NCI-H526 (cell line): ENCODE data around the gene SLC22A6.
"Not testable (repeated sequence)": the region's sequence is repeated elsewhere in the genome, so short reads cannot be mapped to it uniquely, and the experiment has no call there.

Experiments used
- DNase-seq, 2 experiments: peaks; one replicate each; lab custom pipeline; 2025; lab: John Stamatoyannopoulos, UW

SLC22A6 gene

GRCh38 chr11:62985041-62985750 is 429 bp upstream of the SLC22A6 start:
- DNase-seq = peak in 1 of 2 experiments; percentile 50

DNA sequence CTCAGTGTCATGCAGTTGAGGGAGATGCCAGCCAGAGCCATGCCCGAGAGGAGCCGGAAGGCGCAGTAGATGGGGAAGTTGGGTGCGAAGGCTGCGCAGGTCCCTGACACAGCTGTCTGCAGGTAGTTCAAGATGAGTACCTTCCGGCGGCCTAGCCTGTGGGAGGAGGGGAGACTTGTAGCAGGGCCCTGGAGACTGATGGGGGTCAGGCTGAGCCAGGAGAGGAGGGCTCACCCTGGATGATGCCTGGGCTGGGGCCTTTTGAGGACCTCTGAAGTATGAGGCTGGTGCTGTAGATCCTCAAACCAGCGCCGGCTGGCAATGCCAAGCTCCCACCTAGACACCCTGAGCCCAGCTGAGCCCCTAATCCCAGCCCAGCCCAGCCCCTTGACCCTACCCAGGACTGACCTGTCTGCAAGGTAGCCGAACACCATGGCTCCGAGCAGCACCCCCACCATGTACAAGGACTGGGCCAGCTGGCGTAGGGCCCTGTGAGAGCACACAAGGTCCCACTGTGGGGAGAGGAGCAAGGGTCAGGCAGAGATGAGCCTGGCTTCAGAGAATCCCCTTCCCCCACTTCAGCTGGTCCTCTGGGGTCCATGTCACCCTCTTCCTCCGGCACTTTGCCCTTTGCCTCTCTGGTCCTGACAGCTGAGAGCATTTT is 1.1 kb downstream of the SLC22A6 start:
- DNase-seq = no peak

- peak in 1 of 2 experiments; percentile 22 for DNase-seq
These were observed 3.0 kb downstream of the SLC22A6 start for GRCh38 chr11:62981743-62982142.

DNA sequence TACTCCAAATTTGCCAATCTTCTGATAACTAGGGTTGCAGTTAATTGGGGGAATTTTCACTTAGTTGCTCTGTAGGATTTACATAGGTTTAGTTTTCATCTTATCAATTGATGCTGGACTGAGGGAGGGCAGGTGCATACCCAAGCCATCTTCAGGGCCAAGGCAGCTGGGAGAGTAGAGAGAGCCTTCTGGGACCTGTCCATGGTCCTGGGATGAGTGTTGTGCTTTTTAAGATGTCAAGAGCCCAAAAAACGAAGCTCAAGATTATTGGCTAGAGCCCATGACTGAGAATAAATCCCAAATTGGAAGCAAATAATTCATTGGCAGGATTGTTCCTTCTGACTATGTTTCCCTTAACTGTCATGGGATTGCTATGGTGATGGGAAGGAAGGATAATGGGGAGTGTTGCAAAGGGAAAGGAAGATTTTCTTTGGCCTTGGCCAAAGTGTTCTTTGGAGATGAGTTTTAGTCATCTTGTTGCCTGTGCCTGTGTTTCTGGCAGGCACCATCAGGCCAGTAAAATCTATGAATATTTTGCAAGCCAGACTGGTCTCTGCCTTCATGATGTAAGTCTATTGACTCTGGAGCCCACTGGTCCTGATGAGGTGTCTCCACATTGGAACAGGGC is 4.5 kb downstream of the SLC22A6 start:
- no peak for DNase-seq

DNA sequence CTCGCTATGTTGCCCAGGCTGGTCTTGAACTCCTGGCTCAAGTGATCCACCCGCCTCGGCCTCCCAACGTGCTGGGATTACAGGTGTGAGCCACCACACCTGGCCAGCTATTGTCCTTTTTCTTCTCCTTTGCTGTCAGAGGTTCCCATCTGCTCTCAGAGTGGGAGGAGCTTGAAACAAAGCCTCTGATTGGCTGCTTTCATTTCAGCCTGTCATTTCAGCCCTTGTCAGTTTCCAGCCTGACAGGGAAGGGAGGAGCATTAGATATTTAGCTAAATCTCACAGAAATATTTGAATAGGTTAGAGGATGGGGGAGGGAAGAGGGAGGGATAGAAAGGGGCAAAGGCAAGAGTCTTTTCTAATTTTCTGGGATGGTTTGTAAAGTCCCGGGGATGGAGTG is 8.7 kb downstream of the SLC22A6 start:
- no peak for DNase-seq

DNA sequence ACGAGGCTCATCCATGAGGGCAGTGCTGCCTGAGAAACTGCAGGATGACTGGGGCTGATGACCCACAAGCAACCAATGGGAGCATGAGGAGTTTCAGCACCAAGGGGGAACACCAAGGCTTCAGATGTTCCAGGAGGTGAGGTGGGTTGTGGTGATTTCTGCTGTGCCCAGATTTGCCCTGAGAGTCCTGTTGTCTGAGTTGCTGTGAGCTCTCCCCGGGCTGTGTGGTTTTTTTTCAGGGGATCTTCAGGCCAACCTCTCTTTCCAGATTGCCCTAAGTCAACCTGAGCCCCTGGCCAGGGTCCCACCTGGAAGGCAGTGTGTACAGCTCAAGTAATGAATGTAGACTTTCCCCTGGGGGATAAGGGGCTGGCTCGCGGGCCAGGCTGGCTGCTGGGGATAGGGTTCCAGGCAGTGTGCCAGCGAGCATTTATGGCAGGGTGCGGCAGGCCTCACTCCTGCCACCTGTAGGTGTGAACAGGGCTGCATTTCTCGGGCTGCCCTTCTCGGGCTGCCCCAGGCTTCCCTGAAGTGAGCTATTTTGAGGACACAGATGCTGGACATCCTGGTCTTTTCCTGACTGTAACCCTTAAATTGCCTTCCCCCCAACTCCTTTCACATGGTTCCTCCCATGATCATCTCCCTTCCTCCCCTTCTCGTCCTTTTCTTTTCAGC is 9.8 kb downstream of the SLC22A6 start:
- DNase-seq = peak; percentile 41 to 85

- no peak for DNase-seq
These were observed 19.2 kb downstream of the SLC22A6 start for GRCh38 chr11:62965574-62965973.

DNA sequence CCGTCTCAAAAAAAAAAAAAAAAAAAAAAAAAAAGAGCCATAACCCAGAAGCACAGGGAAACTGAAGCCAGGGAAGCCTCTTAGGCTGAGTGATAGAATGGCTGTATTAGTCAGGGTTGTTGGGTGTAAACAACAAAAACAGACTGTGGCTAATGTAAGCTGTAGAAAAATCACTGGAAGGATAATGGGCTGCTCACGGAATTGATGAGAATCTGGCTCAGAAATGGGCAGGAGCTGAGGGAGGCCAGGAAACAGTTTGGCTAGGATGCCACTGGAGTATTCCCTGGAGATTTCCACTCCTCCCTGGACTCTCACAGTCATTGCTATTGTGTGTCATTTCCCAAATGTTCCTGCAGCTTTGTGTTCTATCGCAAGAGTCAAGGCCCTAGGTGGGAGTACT is 22.4 kb downstream of the SLC22A6 start:
- DNase-seq = peak in 1 of 2 experiments; percentile 25

DNA sequence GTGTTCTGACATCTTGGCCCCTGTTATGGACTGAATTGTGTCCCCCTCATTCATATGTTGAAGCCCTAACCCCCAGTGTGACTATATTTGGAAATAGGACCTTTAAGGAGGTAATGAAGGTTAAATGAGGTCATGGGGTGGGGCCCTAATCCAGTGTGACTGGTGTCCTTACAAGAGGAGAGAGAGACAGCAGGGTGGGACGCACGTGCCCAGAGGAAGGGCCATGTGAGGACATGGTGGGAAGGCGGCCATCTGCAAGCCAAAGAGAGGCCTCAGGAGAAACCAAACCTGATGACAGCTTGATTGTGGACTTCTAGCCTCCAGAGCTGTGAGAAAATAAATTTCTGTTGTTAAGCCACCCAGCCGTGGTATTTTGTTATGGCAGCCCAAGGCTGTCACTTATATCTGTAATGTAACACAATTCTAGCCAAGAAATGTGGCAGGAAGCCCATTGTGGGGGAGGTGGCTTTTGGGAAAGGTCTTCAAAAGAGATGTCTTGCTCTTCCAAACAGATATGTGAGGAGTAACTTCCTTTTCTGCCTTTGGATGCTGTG is 23.7 kb downstream of the SLC22A6 start:
- no peak for DNase-seq

- no peak for DNase-seq
These were observed 25.3 kb downstream of the SLC22A6 start for GRCh38 chr11:62959422-62959980.

GRCh38 chr11:62958547-62959421 is 26.0 kb downstream of the SLC22A6 start:
- DNase-seq = no peak

- DNase-seq = no peak
These were observed 27.6 kb downstream of the SLC22A6 start for GRCh38 chr11:62957147-62957546.

DNA sequence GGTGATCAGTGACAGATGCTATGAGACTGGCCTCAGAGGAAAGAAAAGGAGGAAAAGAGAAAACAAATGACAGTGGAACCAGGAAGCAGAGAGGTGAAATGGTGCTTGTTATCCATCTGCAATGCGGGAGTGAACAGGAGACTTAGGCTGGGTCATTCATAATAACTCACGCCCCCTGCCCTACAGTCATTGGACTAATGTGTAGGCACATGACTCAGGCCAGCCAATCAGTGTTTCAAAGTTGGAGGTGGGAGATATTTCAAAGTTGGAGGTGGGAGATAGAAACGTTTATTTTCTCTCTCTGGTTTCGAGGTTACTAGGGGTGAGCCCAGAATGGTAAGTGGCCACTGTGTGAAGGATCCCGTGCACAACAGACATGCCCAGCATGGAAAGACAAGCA is 30.3 kb downstream of the SLC22A6 start:
- DNase-seq = no peak

DNA sequence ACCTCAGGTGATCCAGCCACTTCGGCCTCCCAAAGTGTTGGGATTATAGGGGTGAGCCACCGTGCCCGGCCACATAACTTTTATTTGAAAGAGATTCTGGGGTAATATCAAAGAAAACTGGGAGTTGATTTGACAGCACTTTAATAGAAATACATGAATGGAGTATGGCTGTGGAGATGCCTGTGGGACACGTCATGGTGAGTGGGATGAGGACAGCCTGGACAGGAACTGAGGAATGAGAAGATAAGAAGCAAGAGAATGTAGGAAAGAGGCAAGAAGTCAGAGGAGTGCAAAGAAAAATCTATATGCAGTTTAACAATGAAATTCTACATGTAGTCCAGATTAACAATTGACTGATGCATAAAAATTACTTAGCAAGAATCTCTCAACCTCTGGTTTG is 31.0 kb downstream of the SLC22A6 start:
- no peak for DNase-seq

GRCh38 chr11:62948765-62949320 is 35.9 kb downstream of the SLC22A6 start:
- no peak for DNase-seq

DNA sequence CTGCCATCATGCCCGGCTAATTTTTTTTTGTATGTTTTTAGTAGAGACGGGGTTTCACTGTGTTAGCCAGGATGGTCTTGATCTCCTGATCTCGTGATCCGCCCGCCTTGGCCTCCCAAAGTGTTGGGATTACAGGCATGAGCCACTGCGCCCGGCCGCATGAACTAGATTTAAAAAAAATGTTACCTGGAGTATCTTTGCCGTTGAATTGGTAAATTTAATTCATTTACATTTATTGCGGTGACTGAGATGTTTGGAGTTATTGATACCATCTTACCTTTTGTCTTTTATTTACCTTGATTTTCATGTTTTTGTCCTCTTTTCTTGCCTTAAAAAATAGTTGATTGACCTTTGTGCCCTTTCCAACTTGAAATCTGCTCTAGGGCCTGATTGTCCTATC is 39.2 kb downstream of the SLC22A6 start:
- not testable (repeated sequence) for DNase-seq

GRCh38 chr11:62937528-62937927 is 47.2 kb downstream of the SLC22A6 start:
- DNase-seq = not testable (repeated sequence)

DNA sequence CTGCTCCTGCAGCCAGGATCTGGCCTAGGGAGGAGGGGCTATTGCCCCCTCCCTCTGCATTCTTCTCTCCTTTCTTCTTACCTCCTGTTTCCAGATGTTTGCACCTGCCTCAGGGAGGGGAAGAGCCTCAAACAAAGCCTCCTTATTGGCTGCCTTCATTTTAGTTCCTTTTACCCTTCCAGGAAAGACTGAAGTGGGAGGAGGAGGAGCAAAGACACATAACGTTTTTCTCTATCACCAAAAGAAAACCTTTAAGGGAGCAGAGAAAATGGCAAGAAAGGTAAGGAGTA is 50.3 kb downstream of the SLC22A6 start:
- no peak for DNase-seq

DNA sequence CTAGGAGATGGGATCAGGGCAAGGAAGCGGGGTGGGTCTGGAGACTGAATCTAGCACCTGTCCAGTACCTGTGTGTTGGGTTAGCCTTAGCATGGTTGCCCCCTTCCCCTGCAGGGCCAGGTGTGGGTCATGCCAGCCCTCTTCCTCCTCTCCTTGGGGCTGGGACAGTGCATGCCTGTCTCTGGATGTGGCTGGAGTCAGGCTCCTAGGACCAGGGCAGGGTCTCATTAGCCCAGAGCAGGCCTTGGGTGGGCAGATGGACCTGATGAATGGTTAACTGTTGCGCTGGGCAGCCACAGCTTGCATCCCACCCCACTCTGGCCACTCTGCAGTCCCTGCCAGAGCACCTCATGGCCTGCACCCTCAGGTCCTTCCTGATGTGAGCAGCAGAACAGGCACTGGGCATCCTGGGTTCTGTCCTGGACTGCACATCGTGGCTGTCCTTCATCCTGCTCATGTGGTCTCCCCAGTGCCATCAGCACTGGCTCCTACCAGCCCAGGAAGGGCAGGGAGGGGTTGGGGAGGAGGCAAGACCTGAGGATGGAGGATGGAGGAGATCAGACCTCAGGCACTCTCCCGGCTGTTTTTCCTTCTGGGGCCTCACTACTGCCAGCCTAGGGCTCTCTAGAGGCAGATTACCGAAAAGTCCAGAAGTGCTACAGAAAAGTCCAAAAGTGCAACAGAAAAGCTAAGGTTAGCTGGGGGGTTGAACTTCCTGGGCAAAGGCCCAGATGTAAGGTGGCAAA is 50.8 kb downstream of the SLC22A6 start:
- DNase-seq = no peak

- DNase-seq = peak in 1 of 2 experiments; percentile 25
These were observed 51.5 kb downstream of the SLC22A6 start for GRCh38 chr11:62933285-62933684.
